Neuron (in vitro differentiated cells): ENCODE results near the gene RANBP9.
A peak's percentile ranks its signal among the peaks of the same experiment; 100 is the strongest.

ENCODE experiments used
- H2AFZ ChIP-seq: one replicate; pipeline ENCODE4 v1.6.1; 2013; ENCODE audit warnings: low read depth, mild to moderate bottlenecking, inconsistent platforms, low read length, moderate library complexity
- H3K27me3 ChIP-seq: one replicate; pipeline ENCODE4 v1.6.1; 2013; ENCODE audit warnings: low read length; ENCODE audit not compliant: insufficient read depth
- H3K36me3 ChIP-seq: one replicate; pipeline ENCODE4 v1.6.1; 2013; ENCODE audit warnings: low read length; ENCODE audit not compliant: insufficient read depth
- H3K4me1 ChIP-seq: one replicate; pipeline ENCODE4 v1.6.1; 2013; ENCODE audit warnings: low read length; ENCODE audit not compliant: insufficient read depth
- H3K4me3 ChIP-seq: 2 replicates; pipeline ENCODE4 v1.5.1; 2013; ENCODE audit warnings: mild to moderate bottlenecking, low read length, moderate library complexity
- H3K9me3 ChIP-seq: one replicate; pipeline ENCODE4 v1.6.1; 2013; ENCODE audit warnings: low read length

RANBP9 gene

GRCh38 chr6:13649393-13649792 lies 62.2 kb downstream of the RANBP9 start:
- Histone ChIP-seq H3K36me3 (peaks cover 9% of the 10 kb centered on the region), H3K4me3 (no peak overlapping the region), H3K4me1 (no peaks in the 10 kb centered on the region), H2AFZ (no peak overlapping the region), H3K27me3 (no peaks in the 10 kb centered on the region), H3K9me3 (no peaks in the 10 kb centered on the region)

DNA sequence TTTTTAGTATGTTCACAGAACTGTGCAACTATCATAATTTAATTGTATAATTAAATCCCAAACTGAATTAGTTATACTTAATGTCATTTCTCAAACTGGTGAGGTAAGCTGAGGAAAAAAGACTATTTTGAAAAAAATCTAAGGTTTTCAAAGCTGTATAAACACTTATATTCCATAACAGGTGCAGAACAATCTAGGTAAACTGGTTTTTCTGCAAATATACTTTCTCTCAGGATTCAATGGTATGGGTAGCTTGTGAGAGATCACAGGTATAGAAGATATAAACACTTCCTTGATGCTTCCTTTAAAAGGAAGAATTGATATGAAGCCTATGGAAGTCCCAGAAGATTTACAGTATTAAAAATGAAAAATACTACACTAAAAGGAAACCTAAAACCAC lies 62.8 kb downstream of the RANBP9 start:
- H3K36me3 ChIP-seq, result peaks cover 10% of the 10 kb centered on the region

GRCh38 chr6:13643125-13643524 lies 68.5 kb downstream of the RANBP9 start:
- Histone ChIP-seq H3K36me3 (peaks cover 27% of the 10 kb centered on the region), H3K4me1 (no peaks in the 10 kb centered on the region), H3K27me3 (no peaks in the 10 kb centered on the region), H2AFZ (no peak overlapping the region), H3K9me3 (no peaks in the 10 kb centered on the region), H3K4me3 (no peak overlapping the region)

More for the DNA sequence above, 62.8 kb downstream of the RANBP9 start:
- no peaks in the 10 kb centered on the region for H3K27me3 ChIP-seq
- H2AFZ ChIP-seq, result no peak overlapping the region
- H3K4me1 ChIP-seq, result no peaks in the 10 kb centered on the region
- H3K4me3 ChIP-seq, result no peak overlapping the region
- H3K9me3 ChIP-seq, result no peaks in the 10 kb centered on the region

DNA sequence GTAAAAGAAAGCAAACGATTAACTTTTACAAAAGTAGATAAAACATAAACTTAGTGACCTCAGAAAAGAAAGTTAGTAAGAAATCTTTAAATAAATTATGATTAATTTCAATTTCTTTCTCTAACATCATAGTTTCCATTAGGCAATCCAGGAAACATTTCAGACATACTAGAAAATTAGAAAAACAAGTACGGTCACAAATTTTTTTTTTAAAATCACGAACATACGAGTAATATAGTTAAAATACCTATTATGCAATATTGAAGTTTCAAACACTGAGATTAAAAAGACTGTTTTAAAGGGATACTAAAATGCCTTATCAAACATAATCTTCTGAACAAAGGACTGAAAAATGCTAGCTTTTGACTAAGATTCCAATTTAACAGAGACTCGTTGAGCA lies 70.3 kb downstream of the RANBP9 start:
- Histone ChIP-seq H2AFZ (no peak overlapping the region), H3K9me3 (no peaks in the 10 kb centered on the region), H3K4me1 (no peaks in the 10 kb centered on the region), H3K27me3 (no peaks in the 10 kb centered on the region), H3K4me3 (no peak overlapping the region), H3K36me3 (peaks cover 40% of the 10 kb centered on the region)

DNA sequence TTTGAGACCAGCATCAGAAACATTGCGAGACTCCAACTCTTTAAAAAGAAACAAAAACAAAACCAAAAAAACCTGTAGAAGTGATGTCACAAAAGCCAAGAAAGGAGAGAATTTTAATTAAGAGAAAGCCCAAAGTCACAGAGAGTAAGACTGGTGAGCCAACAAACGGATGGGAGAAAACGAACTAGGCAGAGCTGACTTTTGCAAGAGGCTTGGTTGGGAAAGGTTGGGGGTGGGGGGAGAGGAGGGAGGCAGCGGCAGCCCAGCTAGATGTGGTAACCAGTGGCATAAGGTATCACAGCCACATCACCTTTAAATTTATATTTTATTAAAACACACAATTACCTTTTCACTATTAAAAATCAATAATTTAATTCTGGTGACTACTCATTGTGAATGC lies 73.0 kb downstream of the RANBP9 start:
- H3K4me1 ChIP-seq, result no peaks in the 10 kb centered on the region
- H3K27me3 ChIP-seq, result no peaks in the 10 kb centered on the region
- H3K4me3 ChIP-seq, result no peak overlapping the region
- no peaks in the 10 kb centered on the region for H3K9me3 ChIP-seq
- peaks cover 50% of the 10 kb centered on the region for H3K36me3 ChIP-seq
- no peak overlapping the region for H2AFZ ChIP-seq

- H3K27me3 ChIP-seq, result no peaks in the 10 kb centered on the region
- H2AFZ ChIP-seq, result no peak overlapping the region
- no peak overlapping the region for H3K4me3 ChIP-seq
- no peaks in the 10 kb centered on the region for H3K4me1 ChIP-seq
- peaks cover 49% of the 10 kb centered on the region for H3K36me3 ChIP-seq
- H3K9me3 ChIP-seq, result no peaks in the 10 kb centered on the region
These were observed 73.6 kb downstream of the RANBP9 start for GRCh38 chr6:13638014-13638413.

DNA sequence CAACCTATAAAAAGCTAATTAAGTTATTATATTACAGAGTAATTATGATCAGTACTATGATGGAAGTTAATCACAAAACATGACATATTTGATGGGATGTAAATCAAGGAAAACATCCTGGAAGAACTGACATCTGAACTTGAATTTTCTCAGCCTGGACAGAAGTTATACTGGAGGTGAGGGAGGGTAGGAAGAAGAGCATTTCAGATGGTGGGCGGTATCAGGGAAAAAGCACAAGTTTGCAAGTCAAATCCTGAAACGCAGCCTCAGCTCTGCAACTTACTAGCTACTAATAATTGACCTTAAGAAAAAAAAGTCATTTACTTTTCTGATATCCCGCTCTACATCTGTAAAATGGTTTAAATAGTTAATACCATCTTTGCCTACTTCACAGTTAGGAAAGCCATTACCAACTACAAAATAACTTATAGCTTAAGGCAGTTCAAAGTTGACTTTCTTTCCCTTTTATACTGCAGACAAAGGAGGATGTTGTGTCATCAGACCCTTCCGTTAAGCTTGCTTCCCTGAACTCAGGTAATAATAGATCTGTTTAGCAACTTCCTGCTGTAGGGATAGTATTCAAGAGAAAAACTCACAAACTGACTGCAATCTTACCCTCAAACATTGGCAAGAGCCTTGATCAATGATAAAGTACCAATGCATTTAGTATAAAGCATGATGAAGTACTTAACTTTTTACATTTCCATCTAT lies 75.5 kb downstream of the RANBP9 start:
- no peaks in the 10 kb centered on the region for H3K9me3 ChIP-seq
- H3K4me1 ChIP-seq, result no peaks in the 10 kb centered on the region
- H3K27me3 ChIP-seq, result no peaks in the 10 kb centered on the region
- peaks cover 54% of the 10 kb centered on the region for H3K36me3 ChIP-seq
- H2AFZ ChIP-seq, result no peak overlapping the region
- no peak overlapping the region for H3K4me3 ChIP-seq

DNA sequence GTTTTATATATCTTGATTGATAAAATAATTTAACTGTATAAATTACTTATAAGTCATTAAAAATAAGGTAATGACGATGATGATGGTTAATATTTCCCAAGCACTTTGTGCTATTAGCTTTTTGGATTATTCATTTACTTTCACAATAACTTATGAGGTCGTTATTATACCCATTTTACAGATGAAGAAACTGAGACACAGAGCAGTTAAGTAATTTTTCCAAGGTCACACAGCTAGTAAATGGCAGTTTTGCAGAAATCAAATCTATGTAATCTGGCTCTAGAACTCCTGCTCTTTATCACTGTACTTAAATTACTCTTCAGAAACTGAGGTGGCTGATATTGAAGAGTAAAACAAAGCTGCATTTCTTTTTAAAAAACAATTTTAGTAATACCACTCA lies 78.3 kb downstream of the RANBP9 start:
- H3K27me3 ChIP-seq, result no peaks in the 10 kb centered on the region
- peaks cover 52% of the 10 kb centered on the region for H3K36me3 ChIP-seq
- H2AFZ ChIP-seq, result no peak overlapping the region
- no peaks in the 10 kb centered on the region for H3K4me1 ChIP-seq
- no peak overlapping the region for H3K4me3 ChIP-seq
- no peaks in the 10 kb centered on the region for H3K9me3 ChIP-seq

GRCh38 chr6:13630499-13630898 lies 81.1 kb downstream of the RANBP9 start:
- Histone ChIP-seq H3K27me3 (no peaks in the 10 kb centered on the region), H3K36me3 (peaks cover 55% of the 10 kb centered on the region), H2AFZ (no peak overlapping the region), H3K9me3 (no peaks in the 10 kb centered on the region), H3K4me1 (no peaks in the 10 kb centered on the region), H3K4me3 (no peak overlapping the region)

DNA sequence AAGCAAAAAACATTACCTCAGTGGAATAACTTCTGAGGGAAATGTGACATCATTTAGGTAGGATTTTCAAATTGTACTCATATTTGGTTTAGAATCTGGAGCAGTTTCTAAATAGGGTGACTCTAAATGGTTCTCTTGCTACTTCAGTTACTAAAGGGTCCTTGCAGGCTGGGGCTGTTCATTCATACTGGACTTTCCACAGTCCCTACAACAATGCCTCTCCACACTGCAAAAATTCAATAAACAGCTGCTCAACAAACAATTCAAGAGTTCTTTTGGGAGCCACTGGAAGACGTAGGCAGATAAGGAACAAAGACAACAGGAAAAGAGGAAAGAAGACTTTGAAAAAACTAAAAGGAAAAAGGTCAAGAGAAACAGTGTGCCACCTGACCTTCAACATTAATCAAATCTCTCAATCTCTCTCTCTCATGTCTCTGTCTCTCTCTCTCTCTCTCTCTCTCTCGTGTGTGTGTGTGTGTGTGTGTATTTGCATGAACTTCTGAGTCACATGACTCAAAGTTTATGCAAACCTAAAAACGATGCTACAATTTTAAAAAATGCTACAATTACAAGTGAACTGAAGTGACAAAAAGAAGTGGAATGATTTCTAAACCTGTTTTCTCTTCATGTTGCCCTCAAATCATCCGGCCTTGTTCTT lies 82.0 kb downstream of the RANBP9 start:
- no peak overlapping the region for H2AFZ ChIP-seq
- no peaks in the 10 kb centered on the region for H3K27me3 ChIP-seq
- no peaks in the 10 kb centered on the region for H3K4me1 ChIP-seq
- no peaks in the 10 kb centered on the region for H3K9me3 ChIP-seq
- H3K36me3 ChIP-seq, result peaks cover 57% of the 10 kb centered on the region
- no peak overlapping the region for H3K4me3 ChIP-seq

- Histone ChIP-seq H3K4me1 (no peaks in the 10 kb centered on the region), H2AFZ (no peak overlapping the region), H3K4me3 (no peak overlapping the region), H3K36me3 (peaks cover 82% of the 10 kb centered on the region), H3K9me3 (no peaks in the 10 kb centered on the region), H3K27me3 (no peaks in the 10 kb centered on the region)
These were observed 86.8 kb downstream of the RANBP9 start for GRCh38 chr6:13624871-13625288.

DNA sequence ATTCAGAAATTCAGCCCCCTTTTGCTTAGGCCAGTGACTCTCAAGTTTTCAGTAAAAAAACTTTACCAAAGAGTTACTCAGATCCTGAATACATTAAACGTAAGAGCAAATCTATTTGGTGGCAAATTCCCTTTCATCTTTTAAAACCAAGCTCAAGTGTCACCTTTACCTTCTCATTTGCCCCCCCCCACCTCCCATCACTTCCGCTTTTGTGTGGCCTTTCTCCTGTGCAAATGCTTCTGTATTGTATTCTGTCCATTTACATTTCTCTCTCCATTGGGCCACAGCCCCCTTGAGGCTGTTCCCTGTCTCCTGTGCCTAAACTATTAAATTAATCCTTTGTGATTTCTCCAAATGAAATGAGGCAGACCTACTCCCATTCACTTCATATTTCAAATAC lies 94.6 kb downstream of the RANBP9 start:
- H3K4me3 ChIP-seq, result no peak overlapping the region
- no peak overlapping the region for H2AFZ ChIP-seq
- no peaks in the 10 kb centered on the region for H3K27me3 ChIP-seq
- H3K36me3 ChIP-seq, result peaks cover 52% of the 10 kb centered on the region
- H3K4me1 ChIP-seq, result peaks cover 23% of the 10 kb centered on the region
- no peaks in the 10 kb centered on the region for H3K9me3 ChIP-seq

GRCh38 chr6:13615792-13616120 lies 95.9 kb downstream of the RANBP9 start:
- H3K4me3 ChIP-seq, result peak overlapping the region; percentile 84
- peaks cover 39% of the 10 kb centered on the region for H3K36me3 ChIP-seq
- no peaks in the 10 kb centered on the region for H3K9me3 ChIP-seq
- H2AFZ ChIP-seq, result no peak overlapping the region
- no peaks in the 10 kb centered on the region for H3K27me3 ChIP-seq
- peaks cover 23% of the 10 kb centered on the region for H3K4me1 ChIP-seq
